Occipital lobe (tissue), 2 donors: ENCODE data around the gene TMEM245. TPM values are rescaled to one million over a fixed set of nuclear protein-coding genes. Genes with fewer than 3 reads are reported as not detected.
"Not testable (repeated sequence)": the region's sequence is repeated elsewhere in the genome, so short reads cannot be mapped to it uniquely, and the experiment has no call there.

Experiments
- DNase-seq: peaks from one replicate; lab custom pipeline; 2025; lab: John Stamatoyannopoulos, UW
- total RNA-seq: library from RNA; depleted of rRNA; stranded (reverse); fragments of >200 nt; gene quantifications from one replicate; pipeline ENCODE4 v1.2.3, GENCODE V29; 2014

TMEM245 gene
- total RNA-seq, 1 donor from 2014 or later, result 85.0 TPM

DNA sequence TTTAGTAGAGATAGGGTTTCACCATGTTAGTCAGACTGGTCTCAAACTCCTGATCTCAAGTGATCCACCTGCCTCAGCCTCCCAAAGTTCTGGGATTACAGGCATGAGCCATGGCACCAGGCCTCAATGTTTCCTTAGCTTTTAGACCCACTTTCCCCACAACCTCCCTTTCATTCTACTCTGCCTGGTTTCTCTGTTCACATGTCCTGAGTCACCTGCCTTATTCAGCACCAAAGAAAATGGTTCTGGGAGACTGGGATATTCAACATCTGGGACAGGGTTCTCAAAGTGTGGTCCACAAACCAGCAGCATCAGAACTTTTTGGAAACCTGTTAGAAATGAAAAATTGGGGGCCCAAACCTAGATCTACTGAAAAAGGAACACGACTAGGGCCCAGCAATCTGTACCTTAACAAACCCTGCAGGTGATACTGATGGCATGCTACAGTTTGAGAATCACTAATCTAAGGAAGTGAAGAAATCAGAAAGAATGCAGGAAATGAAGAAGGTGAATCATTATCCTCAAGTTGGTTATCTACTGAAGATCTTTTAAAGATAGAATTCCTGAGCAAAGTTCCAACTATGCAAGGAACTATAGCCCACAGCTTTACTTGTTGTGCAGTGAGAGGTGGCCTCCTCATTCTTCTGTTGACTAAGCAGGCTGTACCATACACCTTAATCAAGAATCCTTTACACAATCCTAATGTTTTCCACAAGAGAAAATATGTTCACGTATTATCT is 54.6 kb downstream of the TMEM245 start:
- DNase-seq, result no peak

- DNase-seq, result no peak
Measured at GRCh38 chr9:109063760-109064159, 56.0 kb downstream of the TMEM245 start.

DNA sequence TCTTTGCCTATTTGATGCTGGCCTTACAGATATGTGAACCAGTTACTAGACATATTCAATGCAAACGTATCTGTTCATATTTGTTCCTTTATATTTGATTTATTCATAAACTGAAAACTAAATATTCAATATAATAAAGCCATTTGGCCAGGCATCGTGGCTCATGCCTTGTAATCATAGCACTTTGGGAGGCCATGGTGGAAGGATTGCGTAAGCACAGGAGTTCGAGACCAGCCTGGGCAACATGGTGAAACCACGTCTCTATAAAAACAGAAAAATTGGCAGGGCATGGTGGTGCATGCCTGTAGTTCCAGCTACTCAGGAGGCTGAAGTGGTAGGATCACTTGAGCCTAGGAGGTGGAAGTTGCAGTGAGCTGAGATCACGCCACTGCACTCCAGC is 57.2 kb downstream of the TMEM245 start:
- no peak for DNase-seq

GRCh38 chr9:109060191-109060590 is 59.6 kb downstream of the TMEM245 start:
- DNase-seq, result no peak

DNA sequence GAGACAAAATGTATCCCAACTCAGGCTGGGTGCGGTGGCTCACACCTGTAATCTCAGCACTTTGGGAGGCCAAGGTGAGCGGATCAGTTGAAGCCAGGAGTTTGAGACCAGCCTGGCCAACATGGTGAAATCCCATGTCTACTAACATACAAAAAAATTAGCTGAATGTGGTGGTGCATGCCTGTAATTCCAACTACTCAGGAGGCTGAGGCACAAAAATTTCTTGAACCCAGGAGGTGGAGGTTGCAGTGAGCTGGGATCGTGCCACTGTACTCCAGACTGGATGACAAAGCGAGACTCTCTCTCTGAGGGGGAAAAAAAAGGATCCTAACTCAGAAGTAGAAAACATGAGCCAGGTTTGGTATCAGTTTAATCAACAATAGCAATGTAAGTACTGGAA is 66.6 kb downstream of the TMEM245 start:
- not testable (repeated sequence) for DNase-seq

GRCh38 chr9:109052416-109052815 is 67.3 kb downstream of the TMEM245 start:
- DNase-seq, result no peak

DNA sequence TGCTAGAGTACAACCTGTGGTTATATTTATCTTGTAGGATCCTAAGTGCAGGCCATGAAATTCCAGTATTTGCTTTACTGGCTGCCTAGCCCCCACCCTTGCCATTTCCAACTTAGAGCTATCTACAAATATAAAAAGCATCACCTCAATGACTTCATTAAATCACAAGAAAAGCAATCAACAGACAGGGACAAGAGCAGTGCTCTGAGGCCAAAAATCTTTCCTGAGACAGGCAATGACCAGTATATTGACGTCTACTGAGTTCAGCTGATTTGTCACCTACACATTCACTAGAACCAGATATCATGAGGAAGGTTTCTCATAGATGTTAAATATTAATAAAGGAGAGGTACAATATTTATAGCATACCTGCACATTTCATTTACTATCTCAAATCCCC is 68.0 kb downstream of the TMEM245 start:
- DNase-seq, result no peak

DNA sequence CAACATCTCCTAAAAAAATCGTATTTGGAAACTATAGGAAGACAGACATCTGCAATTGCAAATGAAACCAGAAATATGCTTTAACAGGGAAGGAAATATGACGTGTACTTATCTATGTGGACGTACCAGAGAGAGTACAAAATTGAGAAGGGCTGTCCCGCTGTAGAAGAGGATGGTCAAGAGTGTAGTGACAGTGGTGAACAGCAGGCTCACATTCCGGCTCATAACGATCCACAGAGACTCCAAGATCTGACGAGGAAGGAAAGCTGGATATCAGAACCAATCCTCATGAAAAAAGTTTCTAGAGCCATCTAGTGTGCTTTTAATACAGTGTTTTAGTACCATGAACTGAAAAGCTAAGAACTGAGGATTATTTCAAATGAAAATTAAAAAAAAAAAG is 69.3 kb downstream of the TMEM245 start:
- no peak for DNase-seq

- peak; percentile 8 for DNase-seq
Measured at GRCh38 chr9:109048822-109049221, 70.9 kb downstream of the TMEM245 start.

- DNase-seq, result no peak
Measured at GRCh38 chr9:109047259-109047658, 72.5 kb downstream of the TMEM245 start.

DNA sequence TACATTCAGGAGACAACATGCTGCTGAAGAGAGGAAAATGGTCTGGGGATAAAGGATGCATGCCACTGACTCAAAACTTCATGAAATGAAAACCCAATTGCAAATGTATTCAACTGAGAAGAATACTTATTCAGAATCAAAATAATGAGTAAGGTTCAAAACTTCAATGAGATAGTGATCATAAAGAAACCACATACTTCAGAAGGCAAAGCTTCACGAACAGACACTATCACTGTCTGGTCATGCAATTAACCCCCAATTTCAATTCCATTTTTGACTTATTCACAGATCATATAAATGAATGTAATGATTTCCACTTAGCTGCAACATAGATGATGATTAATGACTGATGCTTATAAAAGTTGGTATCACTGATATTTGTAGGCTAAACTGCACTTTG is 73.4 kb downstream of the TMEM245 start:
- no peak for DNase-seq

- DNase-seq, result no peak
Measured at GRCh38 chr9:109043578-109043977, 76.2 kb downstream of the TMEM245 start.

DNA sequence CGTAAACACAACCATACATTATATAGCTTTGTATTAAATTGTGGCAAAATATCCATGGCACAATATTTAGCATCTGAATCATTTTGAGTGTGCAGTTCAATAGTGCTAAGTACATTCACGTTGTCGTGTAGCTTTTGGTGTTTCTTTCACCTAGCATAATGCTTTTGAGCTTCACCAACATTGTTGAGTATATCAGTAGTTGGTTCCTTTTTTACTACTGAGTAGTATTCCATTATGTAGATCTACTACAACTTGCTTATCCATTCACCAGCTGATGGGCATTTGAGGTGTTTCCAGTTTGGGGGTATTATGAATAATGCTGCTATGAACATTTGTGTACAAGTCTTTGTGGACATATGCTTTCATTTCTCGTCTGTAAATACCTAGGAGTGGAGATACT is 79.2 kb downstream of the TMEM245 start:
- DNase-seq, result no peak

DNA sequence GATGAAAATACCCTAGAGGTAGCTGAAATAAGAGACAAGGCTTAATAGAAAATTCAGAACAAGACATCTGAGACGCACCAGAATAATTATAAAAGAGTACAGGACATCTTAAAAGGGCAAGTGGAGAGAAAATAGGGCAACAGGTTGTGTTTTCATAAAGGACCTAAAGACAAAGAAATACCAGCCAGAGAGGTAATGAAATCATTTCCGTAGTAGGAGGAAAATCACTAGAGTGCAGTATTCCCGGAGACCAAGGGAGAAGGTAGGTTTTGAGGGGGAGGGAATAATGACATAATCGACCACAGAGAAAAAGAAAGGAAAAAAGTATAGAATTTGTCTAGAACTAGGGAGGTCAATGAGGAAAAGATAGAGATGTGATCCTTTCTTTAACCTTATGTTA is 80.2 kb downstream of the TMEM245 start:
- DNase-seq, result no peak

DNA sequence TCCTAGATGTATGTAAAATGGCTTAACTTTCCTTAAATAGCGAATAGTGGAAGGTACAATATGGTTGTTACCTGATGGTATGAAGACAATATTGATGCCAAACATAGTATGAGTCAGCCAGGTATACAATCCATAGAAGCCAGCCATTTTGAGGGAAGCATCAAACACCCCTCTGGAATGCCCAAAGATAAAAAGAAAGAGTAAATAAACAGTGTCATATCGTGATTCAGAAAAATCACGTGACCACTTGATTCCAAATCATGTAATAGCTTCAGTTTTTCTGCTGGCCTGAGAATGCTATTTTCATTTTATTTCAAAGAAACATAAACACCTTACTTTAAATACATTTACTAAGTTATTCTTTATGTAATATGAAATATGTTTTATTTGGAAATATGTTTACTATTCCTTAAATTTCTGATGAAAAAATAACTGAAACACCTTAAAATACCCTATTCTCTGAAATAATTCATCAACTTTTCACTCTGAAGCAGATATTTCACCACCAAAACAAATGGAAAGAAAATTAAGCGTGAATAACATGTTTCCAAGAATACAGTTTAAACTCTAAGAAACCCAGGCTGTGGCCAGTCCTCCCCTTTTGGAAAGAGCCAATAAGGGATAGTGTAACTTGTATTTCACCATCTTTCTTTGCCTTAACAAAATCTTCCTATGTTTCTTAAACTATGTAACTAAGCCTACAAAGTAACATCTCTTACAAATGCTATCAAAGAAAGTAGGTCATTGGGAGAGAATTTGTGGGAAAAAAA is 81.6 kb downstream of the TMEM245 start:
- no peak for DNase-seq

- DNase-seq, result no peak
Measured at GRCh38 chr9:109036744-109037680, 82.7 kb downstream of the TMEM245 start.

DNA sequence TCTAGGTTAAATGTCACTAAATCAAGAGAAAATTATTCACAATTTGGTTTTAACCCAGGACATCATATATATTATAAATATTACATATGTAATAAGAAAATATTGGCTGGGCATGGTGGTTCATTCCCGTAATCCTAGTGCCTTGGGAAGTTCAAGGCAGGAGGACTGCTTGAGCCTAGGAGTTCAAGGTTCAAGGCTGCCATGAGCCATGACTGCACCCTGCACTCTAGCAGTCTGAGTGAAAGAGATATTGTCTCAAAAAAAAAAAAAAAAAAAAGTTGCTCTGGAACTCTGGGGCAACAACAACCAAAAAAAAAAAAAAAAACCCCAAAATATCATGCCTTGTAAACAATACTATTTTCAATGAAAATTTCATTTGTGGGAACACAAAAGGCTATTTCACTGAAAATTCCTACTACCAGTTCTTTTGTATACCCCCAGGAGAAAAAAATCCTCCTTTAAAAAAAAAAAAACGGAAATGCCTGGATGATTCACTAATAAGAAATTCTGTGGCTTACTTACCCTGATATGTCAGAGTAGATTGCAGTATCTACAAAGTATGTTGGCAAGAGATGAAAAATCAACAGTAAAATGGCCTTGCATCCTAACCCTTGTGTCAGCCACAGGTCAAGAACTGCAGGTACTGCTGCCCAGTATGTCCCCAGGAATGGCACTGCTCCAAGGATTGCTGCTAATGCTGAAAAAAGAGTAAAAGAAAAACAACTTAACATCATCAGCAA is 83.9 kb downstream of the TMEM245 start:
- no peak for DNase-seq

DNA sequence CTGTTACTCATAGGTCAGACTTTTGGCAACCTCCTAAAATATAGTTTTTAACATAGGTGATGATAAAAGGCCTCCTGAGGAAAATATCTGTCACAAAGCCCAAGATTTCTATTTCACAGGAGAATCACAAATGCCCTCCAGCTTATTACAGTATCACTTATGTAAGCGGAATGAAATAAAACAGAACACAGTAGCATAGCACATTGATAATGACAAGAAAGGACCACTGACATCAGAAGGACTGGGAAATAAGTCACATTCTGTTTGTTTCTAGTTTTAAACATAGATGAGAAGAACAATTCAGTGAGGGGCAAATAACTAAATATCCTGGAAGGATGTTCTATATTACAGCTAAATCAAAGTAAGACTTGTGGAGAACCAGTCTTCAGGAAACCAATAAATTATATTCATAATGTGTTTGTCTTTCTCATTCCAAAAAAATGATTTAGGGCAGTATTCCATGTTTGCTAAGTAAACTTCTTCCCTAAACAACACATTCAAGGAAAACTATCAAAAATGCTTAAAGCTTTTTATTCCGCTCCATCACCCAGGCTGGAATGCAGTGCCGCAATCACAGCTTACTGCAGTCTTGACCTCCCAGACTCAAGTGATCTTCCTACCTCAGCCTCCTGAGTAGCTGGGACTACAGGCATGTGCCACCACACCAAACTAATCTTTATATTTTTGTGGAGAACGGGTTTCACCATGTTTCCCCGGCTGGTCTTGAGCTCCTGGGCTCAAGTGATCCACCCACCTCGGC is 85.6 kb downstream of the TMEM245 start:
- no peak for DNase-seq

GRCh38 chr9:109031241-109031640 is 88.5 kb downstream of the TMEM245 start:
- no peak for DNase-seq

GRCh38 chr9:109030426-109030825 is 89.3 kb downstream of the TMEM245 start:
- no peak for DNase-seq
